ENCODE results near the gene SERPINA10.

SERPINA10 gene

GRCh38 chr14:94293578-94293924 lies 483 bp upstream of the SERPINA10 start:
- FAIRE-seq (no peak), DNase-seq (ENCODE audit: insufficient read length, low spot score) (no peak)
- no peak for TF ChIP-seq CTCF (IDR thresholded peaks at IDR 0.05; ENCODE audit: insufficient read depth, missing control alignments)

- no peak for TF ChIP-seq CTCF (IDR thresholded peaks at IDR 0.05; ENCODE audit: insufficient read depth, missing control alignments)
- FAIRE-seq (no peak), DNase-seq (ENCODE audit: insufficient read length, low spot score) (no peak)
Measured at GRCh38 chr14:94292526-94292871, 569 bp downstream of the SERPINA10 start.

- no peak for DNase-seq (ENCODE audit: insufficient read length, low spot score)
- TF ChIP-seq CTCF (IDR thresholded peaks at IDR 0.05; ENCODE audit: insufficient read depth, missing control alignments) = no peak
- no peak for FAIRE-seq
Measured at GRCh38 chr14:94291906-94292525, 1.1 kb downstream of the SERPINA10 start.

GRCh38 chr14:94291159-94291905 lies 1.7 kb downstream of the SERPINA10 start:
- FAIRE-seq (no peak), DNase-seq (ENCODE audit: insufficient read length, low spot score) (no peak)
- no peak for TF ChIP-seq CTCF (IDR thresholded peaks at IDR 0.05; ENCODE audit: insufficient read depth, missing control alignments)

- FAIRE-seq (no peak), DNase-seq (ENCODE audit: insufficient read length, low spot score) (no peak)
- TF ChIP-seq CTCF (IDR thresholded peaks at IDR 0.05; ENCODE audit: insufficient read depth, missing control alignments) = no peak
Measured at GRCh38 chr14:94290197-94290596, 2.9 kb downstream of the SERPINA10 start.

GRCh38 chr14:94288610-94289465 lies 4.2 kb downstream of the SERPINA10 start:
- FAIRE-seq = no peak
- DNase-seq (ENCODE audit: insufficient read length, low spot score) = no peak

More at GRCh38 chr14:94288610-94289465, 4.2 kb downstream of the SERPINA10 start:
- TF ChIP-seq CTCF (IDR thresholded peaks at IDR 0.05; ENCODE audit: insufficient read depth, missing control alignments) = no peak
